Embryonic facial prominence (tissue), 1 donor: ENCODE results near the gene SHROOM3.

Experiments used
- DNase-seq: peaks from one replicate; pipeline ENCODE4 v3.0.0-alpha.2; 2016; ENCODE audit errors: extremely low spot score

SHROOM3 gene

GRCh38 chr4:76494243-76494642, 59.2 kb downstream of the SHROOM3 start:
- DNase-seq: no peak

DNA sequence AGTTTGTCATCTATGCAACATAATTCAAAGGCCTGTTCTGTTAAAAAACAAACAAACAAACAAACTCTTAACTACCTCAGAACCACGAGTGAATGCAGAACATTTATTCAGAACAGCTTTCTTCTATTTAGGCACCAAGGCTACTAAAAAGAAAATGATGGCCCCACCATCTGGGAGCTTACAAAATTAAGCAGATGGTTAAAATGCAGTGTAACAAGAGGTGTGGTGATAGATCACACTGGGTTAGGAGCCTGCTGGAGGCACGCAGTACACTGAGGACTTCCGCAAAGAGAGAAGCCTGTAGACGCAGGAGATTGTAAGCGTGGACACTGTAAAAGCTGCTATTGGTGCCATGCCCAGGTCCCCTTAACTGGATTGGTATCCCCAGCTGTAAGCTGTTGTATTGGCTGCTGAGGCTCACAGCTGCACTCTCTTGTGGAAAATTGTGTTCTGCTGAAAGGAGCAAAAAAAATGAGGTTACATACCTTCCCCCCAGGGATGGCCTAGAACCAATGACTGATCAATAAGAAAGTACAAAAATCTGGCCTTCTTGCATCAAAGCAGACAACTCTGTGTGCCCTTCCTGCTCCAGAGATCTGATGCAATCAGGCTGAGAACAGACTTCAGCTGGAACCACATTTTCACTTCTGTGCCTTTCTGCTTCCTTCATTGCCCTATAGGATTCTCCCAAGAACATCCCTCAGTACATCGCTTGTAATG, 60.0 kb downstream of the SHROOM3 start:
- no peak for DNase-seq

DNA sequence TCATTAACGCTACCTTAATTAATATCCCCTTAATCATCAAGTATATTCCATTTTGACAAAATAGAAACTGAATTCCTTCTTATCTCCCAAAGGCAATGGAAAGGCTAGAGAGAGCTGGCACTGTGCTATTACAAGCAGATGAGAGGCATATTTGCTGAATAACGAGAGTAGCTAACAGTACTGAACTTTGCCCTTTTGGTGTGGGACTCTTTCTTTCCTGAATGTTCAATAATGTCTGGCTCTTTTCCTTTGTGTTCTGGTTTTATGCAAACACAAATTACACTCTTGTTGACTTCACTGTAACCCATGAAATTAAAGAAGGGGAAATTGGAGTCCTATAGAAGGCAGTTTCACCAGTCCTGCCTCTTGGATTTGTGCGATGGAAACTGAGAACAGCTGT, 63.5 kb downstream of the SHROOM3 start:
- no peak for DNase-seq

GRCh38 chr4:76499461-76499860, 64.4 kb downstream of the SHROOM3 start:
- no peak for DNase-seq

DNA sequence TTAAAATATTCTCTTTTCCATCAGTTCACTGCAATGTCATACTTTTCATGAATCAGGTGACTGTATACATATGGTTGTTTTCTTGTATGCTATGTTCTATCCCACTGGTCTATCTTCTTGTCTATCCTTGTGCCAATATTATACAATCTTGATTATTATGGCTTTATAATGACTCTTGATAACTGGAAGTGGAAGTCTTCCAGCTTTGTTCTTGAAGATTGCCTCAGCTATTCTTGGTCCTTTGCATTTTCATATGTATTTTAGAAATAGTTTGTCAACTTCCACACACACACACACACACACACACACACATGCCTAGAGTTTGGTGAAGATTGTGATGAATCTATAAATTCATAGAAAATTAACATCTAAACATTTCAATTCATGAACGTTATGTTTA, 67.9 kb downstream of the SHROOM3 start:
- DNase-seq: no peak

GRCh38 chr4:76504613-76505465, 69.8 kb downstream of the SHROOM3 start:
- no peak for DNase-seq

DNA sequence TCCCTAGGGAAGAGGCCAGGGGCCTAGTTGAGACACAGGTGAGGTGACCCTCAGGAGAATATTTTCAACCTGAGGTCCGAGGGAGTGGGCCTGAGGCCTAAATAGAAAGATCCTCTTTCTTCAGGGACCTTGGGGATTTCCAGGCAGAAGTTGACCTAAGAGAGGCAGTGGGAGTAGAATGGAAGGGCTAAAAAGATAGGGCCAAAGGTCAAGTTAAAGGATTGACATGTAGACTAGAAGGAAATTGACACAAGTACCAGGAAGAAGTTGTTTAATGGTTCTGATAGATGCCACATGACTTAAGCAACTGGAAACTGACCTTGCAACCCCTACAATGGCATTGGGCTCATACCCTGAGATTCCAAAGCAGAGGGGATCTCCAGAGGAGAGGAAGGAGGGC, 76.9 kb downstream of the SHROOM3 start:
- no peak for DNase-seq

GRCh38 chr4:76513482-76513881, 78.5 kb downstream of the SHROOM3 start:
- no peak for DNase-seq

DNA sequence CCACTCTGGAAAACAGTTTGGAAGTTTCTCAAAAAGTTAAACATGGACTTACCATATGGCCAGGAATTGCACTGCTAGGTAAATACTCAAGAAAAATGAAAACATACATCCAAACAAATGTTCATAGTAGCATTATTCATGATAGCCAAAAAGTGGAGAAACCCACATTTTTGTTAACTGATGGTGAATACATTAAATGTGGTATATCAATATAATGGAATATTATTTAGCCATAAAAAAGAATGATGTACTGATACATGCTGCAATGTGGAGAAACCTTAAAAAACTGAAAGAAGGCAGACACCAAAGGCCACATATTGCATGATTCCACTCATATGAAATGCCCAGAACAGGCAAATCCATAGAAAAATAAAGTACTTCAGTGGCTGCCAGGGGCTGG, 79.1 kb downstream of the SHROOM3 start:
- no peak for DNase-seq

- DNase-seq: no peak
These were observed 81.2 kb downstream of the SHROOM3 start for GRCh38 chr4:76515975-76516843.

GRCh38 chr4:76518241-76518640, 83.2 kb downstream of the SHROOM3 start:
- DNase-seq: no peak

DNA sequence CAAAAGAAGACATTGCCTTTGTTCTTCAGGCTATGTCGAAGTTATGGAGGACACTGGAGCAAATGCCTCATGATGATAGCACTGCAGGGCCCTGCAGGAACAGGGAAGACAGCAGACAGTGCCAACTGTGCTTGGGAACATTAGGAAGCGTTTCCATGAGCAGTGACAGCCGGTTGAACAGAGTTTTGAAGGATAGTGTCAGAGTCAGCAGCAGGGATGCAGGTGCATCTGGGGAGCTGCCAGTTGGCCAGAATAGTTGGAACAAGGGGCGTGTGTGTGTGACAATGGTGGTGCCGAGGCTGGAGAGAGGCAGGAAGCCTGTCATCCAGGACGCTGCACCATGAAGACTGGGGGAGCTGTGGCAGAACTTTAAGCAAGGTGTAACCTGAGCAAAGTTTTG, 88.6 kb downstream of the SHROOM3 start:
- no peak for DNase-seq

- no peak for DNase-seq
These were observed 90.7 kb downstream of the SHROOM3 start for GRCh38 chr4:76525751-76526150.

GRCh38 chr4:76526585-76526990, 91.6 kb downstream of the SHROOM3 start:
- no peak for DNase-seq

GRCh38 chr4:76527666-76528065, 92.6 kb downstream of the SHROOM3 start:
- DNase-seq: no peak

GRCh38 chr4:76531597-76531996, 96.6 kb downstream of the SHROOM3 start:
- no peak for DNase-seq

DNA sequence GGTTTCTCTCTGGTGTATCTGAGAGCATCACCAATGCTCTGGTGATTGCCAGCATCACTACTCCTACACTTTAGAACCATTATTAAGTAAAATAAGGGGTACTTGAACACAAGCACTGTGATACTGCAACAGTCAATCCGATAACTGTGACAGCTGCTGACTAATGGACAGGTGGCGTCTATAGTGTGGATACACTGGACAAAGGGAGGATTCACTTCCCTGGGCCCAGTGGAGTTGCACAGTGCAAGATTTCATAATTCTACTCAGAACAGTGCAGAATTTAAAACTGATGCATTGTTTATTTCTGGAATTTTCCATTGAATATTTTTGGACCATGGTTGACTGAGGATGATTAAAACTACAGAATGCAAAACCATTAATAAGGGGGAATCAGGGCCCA, 97.8 kb downstream of the SHROOM3 start:
- no peak for DNase-seq

- DNase-seq: no peak
These were observed 98.3 kb downstream of the SHROOM3 start for GRCh38 chr4:76533314-76533713.

DNA sequence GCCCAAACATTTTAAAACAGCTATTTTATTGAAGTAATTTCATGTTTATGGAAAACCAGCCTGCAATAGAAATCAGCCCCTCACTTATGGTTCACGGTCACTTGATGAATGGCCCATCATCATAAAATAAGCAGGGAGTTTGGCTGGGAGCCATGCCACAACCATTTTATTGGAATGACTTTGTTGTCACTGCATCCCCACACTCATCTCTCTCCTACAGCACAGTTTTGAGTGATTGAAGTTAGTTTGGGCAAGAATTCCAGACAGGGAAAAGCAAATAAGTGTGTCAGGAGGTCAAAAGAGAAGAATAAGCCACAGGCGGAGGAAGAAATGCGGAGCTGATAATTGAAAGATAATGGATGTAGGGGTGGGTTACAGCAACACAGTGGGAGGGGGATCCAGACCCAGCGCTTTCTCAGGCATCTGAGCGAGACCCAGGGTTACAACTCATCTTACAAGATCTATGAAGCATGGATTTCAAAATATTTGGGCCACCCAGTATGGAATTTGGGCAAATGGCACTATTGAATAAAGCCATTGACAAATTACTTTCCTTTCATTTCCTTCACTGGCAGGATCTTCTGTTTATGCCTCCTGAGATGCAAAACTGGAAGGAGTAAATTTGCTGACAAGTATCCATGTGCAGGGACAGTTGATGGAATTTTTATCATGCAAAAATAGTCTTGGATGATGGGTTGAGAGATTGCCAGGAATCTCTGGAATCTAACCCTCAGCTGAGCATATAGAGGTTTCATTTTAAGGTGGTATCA, 100.8 kb downstream of the SHROOM3 start:
- no peak for DNase-seq

- DNase-seq: no peak
These were observed 101.3 kb downstream of the SHROOM3 start for GRCh38 chr4:76536373-76536689.

DNA sequence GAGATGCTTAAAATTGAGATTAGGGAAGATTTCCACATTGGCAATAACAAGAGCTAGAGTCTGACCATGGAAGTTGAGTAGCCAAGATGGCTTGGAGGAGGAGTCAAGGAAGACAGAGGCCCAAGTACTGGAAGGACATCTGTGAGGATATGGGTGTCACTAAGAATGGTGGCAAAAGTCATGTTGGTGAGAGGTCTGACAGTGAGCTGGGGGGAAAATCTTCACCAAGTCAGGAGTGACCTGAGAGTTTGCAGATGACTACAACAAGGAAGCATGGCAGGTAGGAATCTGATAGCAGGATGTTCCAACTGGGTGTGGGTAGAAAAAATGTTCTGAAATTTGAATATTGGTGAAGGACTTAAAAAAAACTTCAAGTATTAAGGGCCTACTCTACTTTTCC, 103.3 kb downstream of the SHROOM3 start:
- DNase-seq: no peak

GRCh38 chr4:76539979-76540378, 105.0 kb downstream of the SHROOM3 start:
- no peak for DNase-seq
